DND-41 (cell line): ENCODE data around the gene IL10.

Experiments used
- ATAC-seq: fragments of 200-7000 bp; cut with Tn5 transposase; 3 replicates; pipeline ENCODE4 v1.9.1; 2021; ENCODE audit warnings: low read depth; ENCODE audit not compliant: insufficient read depth
- DNase-seq: peaks from one replicate; pipeline ENCODE4 v3.0.0-alpha.2; 2020
- H2AFZ ChIP-seq: 2 replicates; pipeline ENCODE4 v1.6.0; 2012; ENCODE audit warnings: low read depth, low read length
- H3K27ac ChIP-seq: 2 replicates; pipeline ENCODE4 v1.5.1; 2012; ENCODE audit warnings: low read length, inconsistent platforms
- H3K27me3 ChIP-seq: fragments of 200-600 bp; sonication (generic); 2 replicates; pipeline ENCODE4 v1.6.0; 2012; ENCODE audit warnings: low read length, mild to moderate bottlenecking, inconsistent platforms; ENCODE audit not compliant: insufficient read depth, poor library complexity
- H3K36me3 ChIP-seq: 2 replicates; pipeline ENCODE4 v1.5.1; 2012; ENCODE audit warnings: low read length, inconsistent platforms; ENCODE audit not compliant: insufficient read depth
- H3K4me1 ChIP-seq: 2 replicates; pipeline ENCODE4 v1.5.1; 2012; ENCODE audit warnings: mild to moderate bottlenecking, low read length; ENCODE audit not compliant: insufficient read depth
- H3K4me2 ChIP-seq: 2 replicates; pipeline ENCODE4 v1.6.0; 2012; ENCODE audit warnings: mild to moderate bottlenecking, moderate library complexity, low read length, inconsistent platforms; ENCODE audit not compliant: insufficient read depth
- H3K4me3 ChIP-seq, 2 experiments: fragments of 200-600 bp in 1 of 2; shearing (Covaris generic) in 1 of 2; 2 replicates each; pipeline ENCODE4 v1.5.1; 2012 to 2016; ENCODE audit warnings: inconsistent platforms in 2 of 2, low read length in 2 of 2, mild to moderate bottlenecking in 2 of 2, low read depth in 1 of 2, moderate library complexity in 1 of 2
- H3K79me2 ChIP-seq: 2 replicates; pipeline ENCODE4 v1.6.0; 2012; ENCODE audit warnings: low read length, inconsistent platforms; ENCODE audit not compliant: insufficient read depth
- H3K9ac ChIP-seq: 2 replicates; pipeline ENCODE4 v1.6.0; 2012; ENCODE audit warnings: low read depth, mild to moderate bottlenecking, inconsistent platforms, low read length, moderate library complexity
- H3K9me3 ChIP-seq: 2 replicates; pipeline ENCODE4 v1.5.1; 2012; ENCODE audit warnings: low read length, moderate library complexity, mild to moderate bottlenecking, inconsistent platforms; ENCODE audit not compliant: insufficient read depth, severe bottlenecking
- H4K20me1 ChIP-seq: 2 replicates; pipeline ENCODE4 v1.6.0; 2012; ENCODE audit warnings: low read length; ENCODE audit not compliant: insufficient read depth
- CTCF ChIP-seq: IDR thresholded peaks from 2 replicates; pipeline ENCODE4 v1.5.1; 2012; ENCODE audit warnings: borderline replicate concordance, low read length, moderate library complexity, mild to moderate bottlenecking; ENCODE audit not compliant: poor library complexity, severe bottlenecking; ENCODE audit errors: extremely low read depth
- EZH2 ChIP-seq: IDR thresholded peaks from 3 replicates; pipeline ENCODE4 v1.6.1; 2012; ENCODE audit warnings: borderline replicate concordance, low read depth, mild to moderate bottlenecking, moderate library complexity, low read length, inconsistent platforms; ENCODE audit not compliant: severe bottlenecking

The IL10 gene

DNA sequence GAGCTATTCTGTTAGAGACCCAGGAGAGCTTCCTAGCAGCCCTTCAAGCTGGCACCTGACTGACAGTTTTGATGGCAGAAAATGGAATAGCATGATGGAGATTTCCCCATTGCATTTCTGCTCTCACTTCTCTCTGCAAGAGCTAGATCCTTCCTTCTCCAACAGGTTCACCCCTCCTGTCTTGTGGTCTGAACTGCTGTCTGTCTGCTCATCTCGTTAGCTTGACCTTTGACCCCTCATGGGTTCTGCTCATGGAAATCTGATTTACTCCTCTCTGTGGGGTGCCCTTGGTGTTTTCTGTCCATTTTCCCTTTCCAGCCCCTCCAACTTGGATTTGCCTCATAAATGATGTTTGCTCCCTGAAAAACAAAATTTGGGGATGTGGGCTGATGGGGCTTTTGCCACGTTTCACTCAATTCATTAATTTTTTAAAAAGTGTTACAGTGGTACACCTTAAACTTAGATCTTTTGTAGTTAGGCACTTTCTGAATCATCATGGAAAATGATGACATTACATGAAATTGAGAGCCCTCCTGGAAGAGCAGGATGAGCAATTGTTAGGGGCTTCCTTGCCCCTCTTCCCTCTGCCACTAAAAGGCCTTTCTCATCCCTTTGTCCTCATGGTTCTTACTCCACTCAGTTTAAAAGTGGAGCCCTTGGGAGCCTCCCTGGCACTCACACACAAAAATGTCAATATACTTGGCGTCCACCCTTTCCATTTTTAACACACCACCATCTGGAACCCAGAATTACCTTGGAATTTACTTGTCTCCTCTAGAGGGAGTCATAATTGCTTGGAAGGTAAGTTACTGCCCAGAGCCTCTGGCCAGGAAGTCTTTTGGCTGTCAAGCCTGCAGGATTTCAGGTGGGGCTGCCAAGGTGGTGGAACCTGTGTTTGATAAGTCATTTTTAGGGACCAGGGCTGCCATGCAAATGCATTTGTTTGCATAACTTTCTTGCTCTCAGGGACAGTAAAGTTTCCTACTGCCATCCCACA, 33.6 kb downstream of the IL10 start:
- DNase-seq: no peak

DNA sequence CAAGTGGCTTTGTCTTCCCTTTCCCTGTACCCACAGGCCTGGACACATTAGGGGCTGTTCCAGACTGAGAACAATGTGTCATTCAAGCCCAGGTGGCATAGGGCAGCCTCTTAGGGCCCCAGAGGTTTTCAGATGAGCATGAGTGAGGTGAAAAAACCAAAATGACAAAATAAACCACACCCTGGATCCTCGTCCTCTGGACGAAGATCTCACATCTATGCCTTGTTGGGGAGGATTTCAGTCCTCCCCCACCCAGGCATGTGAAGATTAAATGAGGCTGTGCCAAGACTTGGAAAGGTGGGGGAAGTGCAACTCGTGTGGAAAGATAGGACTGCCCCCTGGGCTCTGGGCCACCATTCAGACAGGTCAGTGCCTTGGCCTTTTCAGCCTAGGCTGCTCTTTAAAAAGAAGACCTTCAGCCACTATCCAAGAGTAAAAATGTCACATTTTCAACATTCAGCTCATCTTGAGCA, 34.5 kb downstream of the IL10 start:
- H3K4me1 ChIP-seq: peaks cover 49% of the 10 kb centered on the region
- no peak overlapping the region for H2AFZ ChIP-seq
- no peak for TF ChIP-seq CTCF
- TF ChIP-seq EZH2: no peak
- ATAC-seq (no peak), DNase-seq (no peak)
- H3K9me3 ChIP-seq: no peaks in the 10 kb centered on the region
- peaks cover 21% of the 10 kb centered on the region for H3K36me3 ChIP-seq
- H3K27me3 ChIP-seq: no peaks in the 10 kb centered on the region
- H3K27ac ChIP-seq: peak overlapping the region; percentile 64
- no peaks in the 10 kb centered on the region for H4K20me1 ChIP-seq
- no peak overlapping the region for H3K4me3 ChIP-seq
- peak overlapping the region; percentile 19 for H3K9ac ChIP-seq
- H3K4me2 ChIP-seq: no peak overlapping the region
- no peaks in the 10 kb centered on the region for H3K79me2 ChIP-seq

More for the DNA sequence above, 33.6 kb downstream of the IL10 start:
- peak overlapping the region; percentile 65 for H3K27ac ChIP-seq
- no peak overlapping the region for H3K4me3 ChIP-seq
- no peaks in the 10 kb centered on the region for H3K9me3 ChIP-seq
- no peak overlapping the region for H3K9ac ChIP-seq
- H3K79me2 ChIP-seq: no peaks in the 10 kb centered on the region
- no peaks in the 10 kb centered on the region for H3K27me3 ChIP-seq
- no peak overlapping the region for H2AFZ ChIP-seq
- no peaks in the 10 kb centered on the region for H4K20me1 ChIP-seq
- TF ChIP-seq EZH2: no peak
- TF ChIP-seq CTCF: peak; percentile 55
- ATAC-seq: no peak
- H3K4me2 ChIP-seq: no peak overlapping the region; the same call in 1 of the 2 replicates
- H3K4me1 ChIP-seq: peaks cover 49% of the 10 kb centered on the region
- peaks cover 15% of the 10 kb centered on the region for H3K36me3 ChIP-seq

- no peaks in the 10 kb centered on the region for H4K20me1 ChIP-seq
- H3K36me3 ChIP-seq: peaks cover 28% of the 10 kb centered on the region
- DNase-seq (peak; percentile 31), ATAC-seq (peak; percentile 25; the same call in 2 of the 3 replicates)
- H3K79me2 ChIP-seq: no peaks in the 10 kb centered on the region
- no peak overlapping the region for H3K4me2 ChIP-seq
- no peak overlapping the region for H3K4me3 ChIP-seq
- H3K27ac ChIP-seq: peak overlapping the region; percentile 64
- H2AFZ ChIP-seq: no peak overlapping the region
- no peaks in the 10 kb centered on the region for H3K27me3 ChIP-seq
- H3K9ac ChIP-seq: peak overlapping the region; percentile 19
- H3K9me3 ChIP-seq: no peaks in the 10 kb centered on the region
- TF ChIP-seq EZH2: no peak
- no peak for TF ChIP-seq CTCF
- peaks cover 49% of the 10 kb centered on the region for H3K4me1 ChIP-seq
Measured at GRCh38 chr1:206736878-206737728, 35.2 kb downstream of the IL10 start.
